CD14-positive monocyte (primary cell): ENCODE measurements around the gene CLDN7. TPM values are rescaled to one million over a fixed set of nuclear protein-coding genes. Genes with fewer than 3 reads are reported as not detected.
A peak's percentile ranks its signal among the peaks of the same experiment; 100 is the strongest.

Source experiments
- DNase-seq, 3 donors: peaks; one replicate each; pipeline ENCODE4 v3.0.0-alpha.2; 2011 to 2022
- H2AFZ ChIP-seq: 2 replicates; pipeline ENCODE4 v1.6.0; 2012; ENCODE audit warnings: mild to moderate bottlenecking, low read depth, low read length, inconsistent platforms; ENCODE audit not compliant: insufficient read depth, poor library complexity, severe bottlenecking
- H3K27ac ChIP-seq, 2 donors: 1 replicate in 1 of 2; 2 replicates in 1 of 2; pipeline ENCODE4 v1.5.1; 2012 to 2013; ENCODE audit warnings: low read length in 2 of 2, control low read depth in 1 of 2, inconsistent platforms in 1 of 2, low read depth in 1 of 2, mild to moderate bottlenecking in 1 of 2
- H3K27me3 ChIP-seq, 2 donors: one replicate each; pipeline versions ENCODE4 v1.6.0 to v1.6.1; 2011 to 2013; ENCODE audit warnings: low read length in 2 of 2; ENCODE audit not compliant: control insufficient read depth in 2 of 2, insufficient read depth in 2 of 2
- H3K36me3 ChIP-seq, 2 donors: replicated peaks in 1 of 2; 1 replicate in 1 of 2; 2 replicates in 1 of 2; pipeline versions ENCODE4 v1.5.1 to v1.6.1; 2012 to 2013; ENCODE audit warnings: low read length in 2 of 2, control low read depth in 1 of 2, inconsistent platforms in 1 of 2, mild to moderate bottlenecking in 1 of 2; ENCODE audit not compliant: insufficient read depth in 2 of 2, control insufficient read depth in 1 of 2
- H3K4me1 ChIP-seq, 2 donors: 1 replicate in 1 of 2; 2 replicates in 1 of 2; pipeline versions ENCODE4 v1.5.1 to v1.6.1; 2012 to 2013; ENCODE audit warnings: low read length in 2 of 2, control low read depth in 1 of 2, inconsistent platforms in 1 of 2, mild to moderate bottlenecking in 1 of 2, moderate library complexity in 1 of 2; ENCODE audit not compliant: insufficient read depth in 2 of 2, control insufficient read depth in 1 of 2
- H3K4me2 ChIP-seq: replicated peaks from 2 replicates; pipeline ENCODE3; 2012; ENCODE audit warnings: low read length, moderate library complexity, mild to moderate bottlenecking; ENCODE audit not compliant: poor library complexity, severe bottlenecking; ENCODE audit errors: extremely low read depth
- H3K4me3 ChIP-seq, 3 experiments: fragments of 200-600 bp in 1 of 3; sonication (generic) in 1 of 3; replicated peaks in 1 of 3; 1 replicate in 2 of 3; 2 replicates in 1 of 3; pipeline ENCODE4 v1.5.1; 2011 to 2013; ENCODE audit warnings: low read length in 3 of 3, mild to moderate bottlenecking in 3 of 3, control low read depth in 2 of 3, low read depth in 2 of 3, inconsistent platforms in 1 of 3, moderate library complexity in 1 of 3
- H3K79me2 ChIP-seq: 2 replicates; pipeline ENCODE4 v1.6.0; 2012; ENCODE audit warnings: mild to moderate bottlenecking, control low read depth, inconsistent platforms, low read length, moderate library complexity; ENCODE audit not compliant: insufficient read depth
- H3K9ac ChIP-seq: 2 replicates; pipeline ENCODE4 v1.6.0; 2017; ENCODE audit warnings: low read length, mild to moderate bottlenecking; ENCODE audit not compliant: insufficient read depth, poor library complexity, severe bottlenecking
- H3K9me3 ChIP-seq, 2 donors: replicated peaks in 1 of 2; 1 replicate in 1 of 2; 2 replicates in 1 of 2; pipeline versions ENCODE4 v1.5.1 to v1.6.1; 2012 to 2013; ENCODE audit warnings: low read length in 2 of 2, control low read depth in 1 of 2; ENCODE audit not compliant: control insufficient read depth in 1 of 2, insufficient read depth in 1 of 2
- H4K20me1 ChIP-seq: 2 replicates; pipeline ENCODE4 v1.6.0; 2012; ENCODE audit warnings: mild to moderate bottlenecking, low read length, control low read depth, moderate library complexity; ENCODE audit not compliant: insufficient read depth
- H3K27ac Mint-ChIP-seq, 7 donors: one replicate each; pipeline ENCODE4 v1.8.0; 2020; ENCODE audit warnings: mild to moderate bottlenecking in 7 of 7, mixed read lengths in 7 of 7, moderate library complexity in 6 of 7, inconsistent platforms in 2 of 7
- H3K27me3 Mint-ChIP-seq, 3 donors: one replicate each; pipeline ENCODE4 v1.8.0; 2021 to 2022; ENCODE audit warnings: low read depth in 3 of 3, mild to moderate bottlenecking in 3 of 3, mixed read lengths in 3 of 3, moderate library complexity in 3 of 3, inconsistent platforms in 1 of 3
- H3K36me3 Mint-ChIP-seq, 2 donors: one replicate each; pipeline ENCODE4 v1.8.0; 2020; ENCODE audit warnings: mixed read lengths in 2 of 2, inconsistent platforms in 1 of 2, mild to moderate bottlenecking in 1 of 2
- H3K4me1 Mint-ChIP-seq: one replicate; pipeline ENCODE4 v1.8.0; 2020; ENCODE audit warnings: mild to moderate bottlenecking, mixed read lengths
- H3K4me3 Mint-ChIP-seq, 2 donors: one replicate each; pipeline ENCODE4 v1.8.0; 2020; ENCODE audit warnings: mild to moderate bottlenecking in 2 of 2, mixed read lengths in 2 of 2, moderate library complexity in 1 of 2
- H3K9me3 Mint-ChIP-seq, 7 donors: one replicate each; pipeline ENCODE4 v1.8.0; 2020 to 2022; ENCODE audit warnings: mixed read lengths in 7 of 7, mild to moderate bottlenecking in 6 of 7, moderate library complexity in 6 of 7, inconsistent platforms in 2 of 7
- CTCF ChIP-seq: fragments of 200-600 bp; IDR thresholded peaks from one replicate; pipeline ENCODE4 v1.8.0; 2022; ENCODE audit warnings: antibody characterized with exemption, mild to moderate bottlenecking
- WGBS: methylation state at CpG from one replicate; pipeline ENCODE4 v1.1.5; 2013; ENCODE audit warnings: missing lambda C conversion rate; ENCODE audit not compliant: insufficient coverage; 5-methylcytosine and 5-hydroxymethylcytosine counted together
- intact Hi-C, 2 donors: fragments of 100-400 bp; cut with micrococcal nuclease; formaldehyde crosslinking; loops; one replicate each; pipeline versions ENCODE4 v1.15.0 to v1.15.1; 2023
- polyA plus RNA-seq, 3 donors: library from polyadenylated mRNA; depleted of rRNA in 1 of 3; unstranded in 2 of 3; stranded (reverse) in 1 of 3; fragments of 300-500 nt in 2 of 3; fragments of >200 nt in 1 of 3; fragmentation: Illumina TruSeq in 2 of 3; gene quantifications; 1 replicate in 2 of 3; 2 replicates in 1 of 3; pipeline ENCODE4 v1.2.3, GENCODE V29; 2012 to 2021

CLDN7 gene
- polyA plus RNA-seq, 3 donors = 0.49 to 13.4 (median 2.1) TPM

DNA sequence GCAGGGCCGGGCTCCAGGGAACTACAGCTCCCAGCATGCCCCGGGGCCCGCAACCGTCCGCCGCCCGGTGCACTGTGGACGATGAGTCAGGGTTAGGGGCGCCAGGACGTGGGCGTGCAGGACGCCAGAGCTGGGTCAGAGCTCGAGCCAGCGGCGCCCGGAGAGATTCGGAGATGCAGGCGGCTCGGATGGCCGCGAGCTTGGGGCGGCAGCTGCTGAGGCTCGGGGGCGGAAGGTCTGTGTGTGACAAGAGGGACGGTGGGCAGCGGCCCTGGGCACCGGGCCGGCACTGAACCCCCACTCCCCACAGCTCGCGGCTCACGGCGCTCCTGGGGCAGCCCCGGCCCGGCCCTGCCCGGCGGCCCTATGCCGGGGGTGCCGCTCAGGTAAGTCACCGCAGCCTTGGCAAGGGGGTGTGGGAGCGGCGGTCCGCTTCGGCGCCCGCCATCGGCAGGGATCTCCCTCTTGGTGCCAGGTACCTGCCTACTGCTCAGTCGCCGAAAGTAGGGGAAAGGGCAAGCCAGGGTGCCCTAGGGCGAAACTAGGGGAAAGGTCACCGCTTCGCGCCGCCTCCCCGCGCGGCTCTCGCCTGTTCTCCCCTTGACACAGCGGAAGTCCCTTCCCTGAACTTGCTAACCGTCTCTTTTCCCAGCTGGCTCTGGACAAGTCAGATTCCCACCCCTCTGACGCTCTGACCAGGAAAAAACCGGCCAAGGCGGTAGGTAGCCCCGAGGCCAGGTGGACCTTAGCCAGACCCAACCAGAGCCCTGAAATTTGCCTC lies 42.3 kb downstream of the CLDN7 start, which contains the start of the genes ACADVL and DLG4:
TSS of gene ACADVL (plus strand) at position 127 of the 781 bp plus-strand sequence. CDS start at position 174, 47 bp downstream.
TSS of gene DLG4 (minus strand) at position 25 of the 781 bp plus-strand sequence.
- peaks cover 0 to 2% (median 2%) of the 10 kb centered on the region in 3 donors for H3K27me3 Mint-ChIP-seq
- Histone ChIP-seq H3K4me1 (peaks cover 56 to 65% of the 10 kb centered on the region in 2 donors), H3K4me3 (peak within 1 kb of the TSS; percentile 65 to 94 (median 77)), H3K4me2 (peak within 1 kb of the TSS; percentile 96), H3K9me3 (no peaks in the 10 kb centered on the region), H3K79me2 (peaks cover 48% of the 10 kb centered on the region), H2AFZ (peak within 1 kb of the TSS; percentile 65), H3K27ac (peak within 1 kb of the TSS; percentile 50 to 85), H3K36me3 (peaks cover 33 to 37% of the 10 kb centered on the region in 2 donors), H4K20me1 (peaks cover 29% of the 10 kb centered on the region), H3K9ac (peak within 1 kb of the TSS; percentile 91), H3K27me3 (no peaks in the 10 kb centered on the region)
- TF ChIP-seq CTCF = no peak
- peak; percentile 74 to 78 (median 78) for DNase-seq
- intact Hi-C loops = loop anchor here (2.0 to 10.0 kb wide), 4 partner anchors 17 to 185 kb away; partner anchors contain the start of genes CTDNEP1 (in 1 of the 2), ELP5 (in 1 of the 2), NLGN2 (in 1 of the 2) and TMEM256 (in 1 of the 2)
- peak within 1 kb of the TSS; percentile 96 to 98 for H3K4me3 Mint-ChIP-seq
- H3K27ac Mint-ChIP-seq = peak within 1 kb of the TSS; percentile 89 to 97 (median 94)
- under 1% methylated on average over 50 of the region's 63 CpGs for WGBS
- peaks cover 60% of the 10 kb centered on the region for H3K4me1 Mint-ChIP-seq
- H3K9me3 Mint-ChIP-seq = peaks cover 0 to 2% (median 0%) of the 10 kb centered on the region in 7 donors
- peaks cover 35 to 40% of the 10 kb centered on the region in 2 donors for H3K36me3 Mint-ChIP-seq

DNA sequence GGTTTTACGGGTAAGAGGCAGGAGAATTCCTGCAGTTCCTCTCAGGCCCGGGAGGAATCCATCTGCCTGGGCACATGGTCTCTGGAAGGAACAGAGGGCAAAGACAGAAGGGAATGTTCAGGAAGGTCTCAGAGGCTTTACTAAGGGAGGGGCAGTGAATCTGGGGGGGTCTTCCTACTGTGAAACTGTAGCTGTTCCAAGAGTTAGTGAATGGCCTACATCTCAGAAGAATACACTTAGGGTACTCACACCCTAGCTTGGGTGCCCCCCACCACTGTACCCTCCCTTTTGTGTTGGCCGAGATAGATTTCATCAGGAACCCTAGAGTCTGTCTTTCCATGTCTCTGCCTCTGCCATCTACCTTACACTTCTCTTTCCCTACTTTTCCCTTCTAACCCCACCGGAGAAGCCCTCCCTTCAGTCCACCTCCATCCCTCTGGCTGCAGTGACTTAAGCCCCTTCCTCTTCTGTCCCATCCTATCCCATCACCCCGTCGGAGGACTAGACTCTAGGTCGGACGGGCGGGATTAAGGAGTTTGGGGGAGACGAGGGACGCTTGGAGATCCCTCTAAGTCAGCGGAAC lies 43.0 kb downstream of the CLDN7 start:
- peaks cover 0 to 2% (median 0%) of the 10 kb centered on the region in 7 donors for H3K9me3 Mint-ChIP-seq
- peaks cover 0 to 3% (median 2%) of the 10 kb centered on the region in 3 donors for H3K27me3 Mint-ChIP-seq
- Histone ChIP-seq H3K4me3 (peak overlapping the region; percentile 65 to 94 (median 77)), H3K4me2 (peak overlapping the region; percentile 96), H3K9ac (peak overlapping the region; percentile 91), H3K36me3 (peaks cover 27 to 30% of the 10 kb centered on the region in 2 donors), H4K20me1 (peaks cover 35% of the 10 kb centered on the region), H3K79me2 (peaks cover 48% of the 10 kb centered on the region), H3K27me3 (no peaks in the 10 kb centered on the region), H3K27ac (peak overlapping the region in 1 of 2 donors; percentile 85), H2AFZ (peak overlapping the region; percentile 65), H3K9me3 (no peaks in the 10 kb centered on the region), H3K4me1 (peaks cover 62 to 71% of the 10 kb centered on the region in 2 donors)
- 13% methylated on average over 10 of the region's 12 CpGs for WGBS
- H3K4me3 Mint-ChIP-seq = peak overlapping the region; percentile 96 to 98
- peaks cover 65% of the 10 kb centered on the region for H3K4me1 Mint-ChIP-seq
- H3K36me3 Mint-ChIP-seq = peaks cover 30 to 34% of the 10 kb centered on the region in 2 donors
- DNase-seq = no peak
- peak overlapping the region; percentile 89 to 97 (median 94) for H3K27ac Mint-ChIP-seq
- no peak for TF ChIP-seq CTCF
- intact Hi-C loops = loop anchor here in 1 of 2 donors (5.0 to 10.0 kb wide), 2 partner anchors 33 to 185 kb away; partner anchors contain the start of genes CTDNEP1, ELP5, NLGN2 and TMEM256
